Activated T-helper 2 cell treated with anti-CD3 and anti-CD28 coated beads, Interferon-gamma antibody, Interleukin-2, Interleukin-4, amounts not matched to agents 10 μg/mL and 5 μg/mL and 100 μg/mL, durations not matched to agents 14 hours and 24 hours and 36 hours (primary cell): Measurements from ENCODE around the gene ATP1A3. TPM values are rescaled to one million over a fixed set of nuclear protein-coding genes. Genes with fewer than 3 reads are reported as not detected.

Experiments
- DNase-seq: peaks from one replicate; pipeline ENCODE4 v3.0.0; 2021; ENCODE audit warnings: low spot score
- H3K27ac Mint-ChIP-seq: one replicate; pipeline ENCODE4 v1.8.0; 2021; ENCODE audit warnings: mixed read lengths
- H3K27me3 Mint-ChIP-seq: one replicate; pipeline ENCODE4 v1.8.0; 2021; ENCODE audit warnings: low read depth, mixed read lengths
- H3K36me3 Mint-ChIP-seq: one replicate; pipeline ENCODE4 v1.8.0; 2021; ENCODE audit warnings: low read depth, mixed read lengths
- H3K4me1 Mint-ChIP-seq: one replicate; pipeline ENCODE4 v1.8.0; 2021; ENCODE audit warnings: low read depth, mixed read lengths
- H3K4me3 Mint-ChIP-seq: one replicate; pipeline ENCODE4 v1.8.0; 2021; ENCODE audit warnings: low read depth, mild to moderate bottlenecking, moderate library complexity, mixed read lengths
- H3K9me3 Mint-ChIP-seq: one replicate; pipeline ENCODE4 v1.8.0; 2021; ENCODE audit warnings: mixed read lengths
- intact Hi-C: fragments of 100-400 bp; cut with micrococcal nuclease; formaldehyde crosslinking; loops from one replicate; pipeline ENCODE4 v1.15.1; 2023
- total RNA-seq: library from RNA; stranded (reverse); gene quantifications from 2 replicates; pipeline ENCODE4 v1.2.3, GENCODE V29; 2022

ATP1A3 gene
- total RNA-seq, 1 donor from 2014 or later = 1.7 TPM

DNA sequence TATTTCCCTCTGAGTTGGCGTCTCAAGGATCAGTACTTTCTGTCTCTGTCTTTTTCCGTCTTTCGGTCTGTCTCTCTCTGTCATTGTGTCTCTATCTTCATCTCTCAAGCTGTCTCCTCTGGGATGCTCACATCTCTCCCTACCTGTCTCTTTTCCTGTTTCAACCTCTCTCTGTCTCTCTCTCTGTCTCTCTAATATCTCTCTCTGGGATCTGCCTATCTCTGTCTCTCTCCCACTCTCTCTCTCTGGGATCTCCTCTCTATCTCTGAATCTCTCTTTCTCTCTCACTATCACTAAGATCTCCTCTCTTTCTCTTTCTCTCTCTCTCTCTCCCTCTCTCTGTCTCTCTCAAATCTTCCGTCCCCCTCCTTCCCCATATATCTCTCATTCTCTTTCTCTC is 4.0 kb downstream of the ATP1A3 start:
- Mint-ChIP-seq H3K4me1 (peaks cover 7% of the 10 kb centered on the region), H3K36me3 (no peaks in the 10 kb centered on the region), H3K9me3 (no peaks in the 10 kb centered on the region), H3K27me3 (peaks cover 12% of the 10 kb centered on the region), H3K4me3 (no peak overlapping the region), H3K27ac (no peak overlapping the region)
- DNase-seq = no peak
- intact Hi-C loops = no loop called here

- Mint-ChIP-seq H3K4me1 (peaks cover 6% of the 10 kb centered on the region), H3K27me3 (peaks cover 9% of the 10 kb centered on the region), H3K9me3 (no peaks in the 10 kb centered on the region), H3K27ac (no peak overlapping the region), H3K4me3 (no peak overlapping the region), H3K36me3 (no peaks in the 10 kb centered on the region)
- intact Hi-C loops = no loop called here
- no peak for DNase-seq
Observed at GRCh38 chr19:41988947-41989346, 5.1 kb downstream of the ATP1A3 start.

GRCh38 chr19:41987141-41987860 is 6.7 kb downstream of the ATP1A3 start:
- Mint-ChIP-seq H3K27me3 (no peaks in the 10 kb centered on the region), H3K4me3 (no peak overlapping the region), H3K4me1 (no peaks in the 10 kb centered on the region), H3K27ac (no peak overlapping the region), H3K9me3 (no peaks in the 10 kb centered on the region), H3K36me3 (no peaks in the 10 kb centered on the region)
- no peak for DNase-seq
- intact Hi-C loops = no loop called here

DNA sequence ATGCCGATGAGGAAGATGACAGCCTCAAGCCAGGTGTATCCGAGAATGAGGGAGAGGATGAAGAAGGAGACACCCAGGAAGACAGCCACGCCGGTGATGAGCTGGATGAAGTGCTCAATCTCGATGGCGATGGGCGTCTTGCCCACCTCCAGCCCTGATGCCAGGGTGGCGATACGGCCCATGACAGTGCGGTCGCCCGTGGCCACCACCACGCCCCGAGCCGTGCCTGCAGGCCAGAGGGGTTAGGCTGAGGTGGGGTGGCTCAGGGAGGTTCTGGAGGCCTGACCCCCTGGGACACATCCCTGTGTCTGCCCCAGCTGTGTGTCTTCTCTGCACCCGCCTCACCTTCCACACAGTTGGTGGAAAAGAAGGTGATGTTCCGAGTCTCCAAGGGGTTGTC is 9.1 kb downstream of the ATP1A3 start:
- no peak for DNase-seq
- Mint-ChIP-seq H3K36me3 (no peaks in the 10 kb centered on the region), H3K4me1 (no peaks in the 10 kb centered on the region), H3K9me3 (no peaks in the 10 kb centered on the region), H3K27ac (no peak overlapping the region), H3K4me3 (no peak overlapping the region), H3K27me3 (no peaks in the 10 kb centered on the region)
- intact Hi-C loops = no loop called here

DNA sequence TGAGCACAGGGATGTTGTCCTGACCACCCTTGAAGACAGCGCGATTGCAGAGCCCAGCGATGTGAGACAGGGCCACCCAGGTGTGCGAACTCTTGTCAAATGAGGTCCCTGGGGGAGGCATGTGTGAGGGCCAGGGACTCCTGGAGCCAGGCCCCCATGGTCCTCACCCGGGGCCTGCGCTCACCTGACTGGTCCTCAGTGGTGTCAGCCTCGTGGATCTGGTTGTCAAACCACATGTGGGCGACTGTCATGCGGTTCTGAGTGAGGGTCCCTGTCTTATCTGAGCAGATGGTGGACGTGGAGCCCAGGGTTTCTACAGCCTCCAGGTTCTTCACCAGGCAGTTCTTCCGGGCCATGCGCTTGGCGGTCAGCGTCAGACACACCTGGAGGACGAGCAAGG is 12.3 kb downstream of the ATP1A3 start:
- no peak for DNase-seq
- no peaks in the 10 kb centered on the region for H3K36me3 Mint-ChIP-seq
- H3K4me3 Mint-ChIP-seq = no peak overlapping the region
- H3K4me1 Mint-ChIP-seq = no peaks in the 10 kb centered on the region
- H3K27me3 Mint-ChIP-seq = no peaks in the 10 kb centered on the region
- H3K27ac Mint-ChIP-seq = no peak overlapping the region
- intact Hi-C loops = no loop called here
- H3K9me3 Mint-ChIP-seq = no peaks in the 10 kb centered on the region

DNA sequence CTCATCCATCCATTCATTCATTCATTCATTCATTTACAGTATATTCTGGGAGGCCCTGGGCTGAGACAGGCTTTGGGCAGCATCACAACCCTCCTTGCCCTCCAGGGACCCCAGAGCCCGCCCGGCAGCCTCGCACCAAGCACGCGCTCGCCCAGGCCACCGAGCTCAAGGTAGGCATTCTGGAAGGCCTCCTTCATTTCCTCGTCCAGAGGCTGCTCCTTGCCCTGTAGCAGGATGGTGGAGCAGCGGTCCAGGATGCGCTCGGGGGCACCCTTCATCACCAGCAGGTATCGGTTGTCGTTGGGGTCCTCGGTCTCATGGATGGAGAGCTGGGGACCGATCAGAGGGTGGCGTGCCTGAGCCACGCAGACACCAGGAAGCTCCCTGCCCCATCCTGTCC is 15.6 kb downstream of the ATP1A3 start:
- DNase-seq = no peak
- intact Hi-C loops = no loop called here
- H3K4me3 Mint-ChIP-seq = no peak overlapping the region
- no peaks in the 10 kb centered on the region for H3K4me1 Mint-ChIP-seq
- H3K27me3 Mint-ChIP-seq = no peaks in the 10 kb centered on the region
- H3K27ac Mint-ChIP-seq = no peak overlapping the region
- no peaks in the 10 kb centered on the region for H3K9me3 Mint-ChIP-seq
- no peaks in the 10 kb centered on the region for H3K36me3 Mint-ChIP-seq

DNA sequence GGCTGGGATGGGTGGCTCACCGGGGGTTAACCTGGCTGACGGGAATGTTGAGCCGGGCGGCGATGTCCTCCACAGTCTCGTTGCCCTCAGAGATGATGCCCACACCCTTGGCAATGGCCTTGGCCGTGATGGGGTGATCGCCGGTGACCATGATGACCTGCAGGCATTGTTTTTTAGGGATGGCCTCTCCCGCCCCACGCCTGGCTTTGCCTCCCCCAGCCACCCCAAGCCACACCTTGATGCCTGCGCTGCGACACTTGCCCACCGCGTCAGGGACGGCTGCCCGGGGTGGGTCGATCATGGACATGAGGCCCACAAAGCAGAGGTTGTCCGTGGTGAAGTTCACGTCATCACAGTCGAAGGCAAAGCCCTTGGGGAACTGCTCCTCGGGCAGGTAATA is 16.1 kb downstream of the ATP1A3 start:
- Mint-ChIP-seq H3K36me3 (no peaks in the 10 kb centered on the region), H3K4me3 (no peak overlapping the region), H3K9me3 (no peaks in the 10 kb centered on the region), H3K27ac (no peak overlapping the region), H3K27me3 (no peaks in the 10 kb centered on the region), H3K4me1 (no peaks in the 10 kb centered on the region)
- intact Hi-C loops = no loop called here
- DNase-seq = no peak

- Mint-ChIP-seq H3K4me1 (no peaks in the 10 kb centered on the region), H3K27ac (no peak overlapping the region), H3K9me3 (no peaks in the 10 kb centered on the region), H3K36me3 (no peaks in the 10 kb centered on the region), H3K27me3 (no peaks in the 10 kb centered on the region), H3K4me3 (no peak overlapping the region)
- intact Hi-C loops = no loop called here
- DNase-seq = no peak
Observed at GRCh38 chr19:41974652-41975051, 19.4 kb downstream of the ATP1A3 start.

- Mint-ChIP-seq H3K4me3 (no peak overlapping the region), H3K9me3 (no peaks in the 10 kb centered on the region), H3K36me3 (no peaks in the 10 kb centered on the region), H3K4me1 (no peaks in the 10 kb centered on the region), H3K27me3 (no peaks in the 10 kb centered on the region), H3K27ac (no peak overlapping the region)
- intact Hi-C loops = no loop called here
- DNase-seq = no peak
Observed at GRCh38 chr19:41971363-41971762, 22.7 kb downstream of the ATP1A3 start.

GRCh38 chr19:41969772-41970458 is 24.1 kb downstream of the ATP1A3 start:
- no peak overlapping the region for H3K27ac Mint-ChIP-seq
- no peak overlapping the region for H3K4me3 Mint-ChIP-seq
- no peaks in the 10 kb centered on the region for H3K4me1 Mint-ChIP-seq
- peaks cover 2% of the 10 kb centered on the region for H3K27me3 Mint-ChIP-seq
- H3K9me3 Mint-ChIP-seq = no peaks in the 10 kb centered on the region
- intact Hi-C loops = no loop called here
- no peak for DNase-seq
- no peaks in the 10 kb centered on the region for H3K36me3 Mint-ChIP-seq

GRCh38 chr19:41968751-41969595 is 25.1 kb downstream of the ATP1A3 start:
- intact Hi-C loops = no loop called here
- DNase-seq = no peak
- no peaks in the 10 kb centered on the region for H3K9me3 Mint-ChIP-seq
- H3K36me3 Mint-ChIP-seq = no peaks in the 10 kb centered on the region
- no peaks in the 10 kb centered on the region for H3K4me1 Mint-ChIP-seq
- no peak overlapping the region for H3K4me3 Mint-ChIP-seq
- H3K27ac Mint-ChIP-seq = no peak overlapping the region
- H3K27me3 Mint-ChIP-seq = peaks cover 2% of the 10 kb centered on the region

- peaks cover 2% of the 10 kb centered on the region for H3K27me3 Mint-ChIP-seq
- no peaks in the 10 kb centered on the region for H3K9me3 Mint-ChIP-seq
- DNase-seq = no peak
- no peaks in the 10 kb centered on the region for H3K4me1 Mint-ChIP-seq
- no peak overlapping the region for H3K4me3 Mint-ChIP-seq
- H3K36me3 Mint-ChIP-seq = no peaks in the 10 kb centered on the region
- intact Hi-C loops = no loop called here
- no peak overlapping the region for H3K27ac Mint-ChIP-seq
Observed at GRCh38 chr19:41967054-41967783, 26.8 kb downstream of the ATP1A3 start.
